Esophagus squamous epithelium (tissue), 5 donors: ENCODE data around the gene RNF217. TPM values are rescaled to one million over a fixed set of nuclear protein-coding genes. Genes with fewer than 3 reads are reported as not detected.

Source experiments
- DNase-seq: peaks from one replicate; lab custom pipeline; 2025; lab: John Stamatoyannopoulos, UW
- H3K27ac ChIP-seq, 4 donors: fragments of 200-600 bp; sonication (generic); one replicate each; pipeline ENCODE4 v1.5.1; 2016 to 2019; ENCODE audit warnings: mild to moderate bottlenecking in 1 of 4
- H3K27me3 ChIP-seq, 4 donors: fragments of 200-600 bp; sonication (generic); 1 replicate in 3 of 4; 2 replicates in 1 of 4; pipeline versions ENCODE4 v1.5.1 to v1.6.0; 2017 to 2021; ENCODE audit warnings: antibody characterized with exemption in 1 of 4
- H3K36me3 ChIP-seq, 3 donors: fragments of 200-600 bp; sonication (generic); one replicate each; pipeline ENCODE4 v1.5.1; 2016 to 2019
- H3K4me1 ChIP-seq, 3 donors: fragments of 200-600 bp; sonication (generic); one replicate each; pipeline ENCODE4 v1.5.1; 2017 to 2019
- H3K4me3 ChIP-seq, 4 donors: fragments of 200-600 bp; sonication (generic); 1 replicate in 3 of 4; 2 replicates in 1 of 4; pipeline ENCODE4 v1.5.1; 2016 to 2019; ENCODE audit warnings: mild to moderate bottlenecking in 2 of 4, moderate library complexity in 1 of 4
- H3K9me3 ChIP-seq, 3 donors: fragments of 200-600 bp; sonication (generic); one replicate each; pipeline ENCODE4 v1.5.1; 2016 to 2019
- CTCF ChIP-seq, 6 experiments: fragments of 450-650 bp in 4 of 6; fragments of 200-600 bp in 2 of 6; sonication (generic) in 2 of 6; IDR thresholded peaks; one replicate each; pipeline ENCODE4 v1.5.1; 2016 to 2019; ENCODE audit warnings: antibody characterized with exemption in 6 of 6, mild to moderate bottlenecking in 4 of 6, moderate library complexity in 4 of 6
- POLR2A ChIP-seq, 4 donors: fragments of 450-650 bp; IDR thresholded peaks; one replicate each; pipeline ENCODE4 v1.6.1; 2017; ENCODE audit warnings: antibody characterized with exemption in 4 of 4, mild to moderate bottlenecking in 4 of 4, moderate library complexity in 3 of 4
- WGBS, 2 donors: methylation state at CpG; one replicate each; pipeline ENCODE4 v1.1.5; 2018; 5-methylcytosine and 5-hydroxymethylcytosine counted together
- intact Hi-C: fragments of 100-400 bp; cut with DNase I; formaldehyde crosslinking; loops from one replicate; pipeline ENCODE4 v1.15.0; 2022
- total RNA-seq, 4 donors: library from RNA; depleted of rRNA; stranded (reverse); fragments of >200 nt; gene quantifications; one replicate each; pipeline ENCODE4 v1.1.0, GENCODE V29; 2016
- donor health status: DM: yes; HTN: yes; CAD: no.

RNF217 gene
- total RNA-seq, 4 donors from 2014 or later, result 9.1 to 26.3 (median 15.4) TPM

- Histone ChIP-seq H3K27ac (peak overlapping the region in 3 of 4 donors; percentile 19 to 43 (median 28)), H3K27me3 (no peaks in the 10 kb centered on the region), H3K9me3 (no peaks in the 10 kb centered on the region), H3K4me3 (no peak overlapping the region), H3K36me3 (peaks cover 0 to 31% (median 0%) of the 10 kb centered on the region in 3 donors), H3K4me1 (peaks cover 0 to 30% (median 0%) of the 10 kb centered on the region in 3 donors)
- 60 to 62% methylated on average over 5 of the region's 5 CpGs for WGBS, 2 donors
- no peak for DNase-seq
- intact Hi-C loops, result no loop called here
- no peak for TF ChIP-seq POLR2A (IDR thresholded peaks at IDR 0.05)
- no peak for TF ChIP-seq CTCF (IDR thresholded peaks at IDR 0.05)
Observed at GRCh38 chr6:125057392-125058246, 95.4 kb downstream of the RNF217 start.

GRCh38 chr6:125058546-125058945 is 96.3 kb downstream of the RNF217 start:
- Histone ChIP-seq H3K27ac (peak overlapping the region in 1 of 4 donors; percentile 13), H3K36me3 (peaks cover 0 to 34% (median 0%) of the 10 kb centered on the region in 3 donors), H3K27me3 (no peaks in the 10 kb centered on the region), H3K9me3 (no peaks in the 10 kb centered on the region), H3K4me1 (peaks cover 0 to 27% (median 0%) of the 10 kb centered on the region in 3 donors), H3K4me3 (no peak overlapping the region)
- TF ChIP-seq CTCF (IDR thresholded peaks at IDR 0.05), result no peak
- intact Hi-C loops, result no loop called here
- WGBS, 2 donors, result 50 to 94% methylated on average over 1 of the region's 1 CpG
- no peak for DNase-seq

- intact Hi-C loops, result no loop called here
- 72 to 76% methylated on average over 2 of the region's 2 CpGs for WGBS, 2 donors
- TF ChIP-seq CTCF (IDR thresholded peaks at IDR 0.05), result no peak
- TF ChIP-seq POLR2A (IDR thresholded peaks at IDR 0.05), result no peak
Observed at GRCh38 chr6:125063307-125063706, 101.1 kb downstream of the RNF217 start.

GRCh38 chr6:125066140-125066539 is 103.9 kb downstream of the RNF217 start:
- Histone ChIP-seq H3K27ac (no peak overlapping the region), H3K36me3 (peaks cover 0 to 31% (median 0%) of the 10 kb centered on the region in 3 donors), H3K9me3 (no peaks in the 10 kb centered on the region), H3K27me3 (no peaks in the 10 kb centered on the region), H3K4me1 (peaks cover 0 to 3% (median 0%) of the 10 kb centered on the region in 3 donors), H3K4me3 (no peak overlapping the region)
- intact Hi-C loops, result no loop called here
- TF ChIP-seq POLR2A (IDR thresholded peaks at IDR 0.05) (no peak), CTCF (IDR thresholded peaks at IDR 0.05) (no peak)
- WGBS, 2 donors, result 88 to 95% methylated on average over 6 of the region's 6 CpGs
- no peak for DNase-seq

More at GRCh38 chr6:125063307-125063706, 101.1 kb downstream of the RNF217 start:
- no peak overlapping the region for H3K4me3 ChIP-seq
- H3K36me3 ChIP-seq, result peaks cover 0 to 43% (median 0%) of the 10 kb centered on the region in 3 donors
- no peak overlapping the region for H3K27ac ChIP-seq
- H3K9me3 ChIP-seq, result no peaks in the 10 kb centered on the region
- peaks cover 0 to 16% (median 0%) of the 10 kb centered on the region in 3 donors for H3K4me1 ChIP-seq
- no peaks in the 10 kb centered on the region for H3K27me3 ChIP-seq
- no peak for DNase-seq

GRCh38 chr6:125066964-125067363 is 104.7 kb downstream of the RNF217 start:
- DNase-seq, result no peak
- no peak for TF ChIP-seq POLR2A (IDR thresholded peaks at IDR 0.05)
- TF ChIP-seq CTCF (IDR thresholded peaks at IDR 0.05), result no peak
- peaks cover 0 to 3% (median 0%) of the 10 kb centered on the region in 3 donors for H3K4me1 ChIP-seq
- intact Hi-C loops, result no loop called here
- H3K27ac ChIP-seq, result no peak overlapping the region
- H3K36me3 ChIP-seq, result peaks cover 0 to 31% (median 0%) of the 10 kb centered on the region in 3 donors
- H3K4me3 ChIP-seq, result no peak overlapping the region
- WGBS, 2 donors, result 61 to 65% methylated on average over 3 of the region's 3 CpGs
- no peaks in the 10 kb centered on the region for H3K9me3 ChIP-seq
- H3K27me3 ChIP-seq, result no peaks in the 10 kb centered on the region
